NCI-H1105 treated with DMSO at 0.1 percent for 48 hours (cell line): ENCODE results near the gene CYBC1.
A peak's percentile ranks its signal among the peaks of the same experiment; 100 is the strongest.

Source experiments
- DNase-seq: peaks from one replicate; lab custom pipeline; 2025; lab: John Stamatoyannopoulos, UW

The CYBC1 gene

DNA sequence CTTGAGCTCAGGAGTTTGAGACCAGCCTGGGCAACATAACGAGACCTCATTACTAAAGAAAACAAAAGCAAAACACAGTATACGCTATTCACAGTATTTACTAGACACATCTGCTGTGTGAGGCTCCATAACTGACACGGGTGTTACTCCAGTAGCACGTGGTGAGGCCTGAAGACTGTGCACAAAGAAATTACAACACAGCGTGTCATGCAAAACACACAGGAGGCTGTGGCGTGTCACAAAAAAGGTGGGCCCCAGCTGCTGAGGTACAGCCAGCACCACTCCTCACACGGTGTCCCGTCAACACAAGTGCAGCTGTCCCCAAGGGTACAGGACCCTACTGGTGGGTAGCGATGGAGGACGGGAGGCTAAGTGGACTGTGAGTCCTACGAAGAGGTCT lies 2.7 kb downstream of the CYBC1 start:
- no peak for DNase-seq

DNA sequence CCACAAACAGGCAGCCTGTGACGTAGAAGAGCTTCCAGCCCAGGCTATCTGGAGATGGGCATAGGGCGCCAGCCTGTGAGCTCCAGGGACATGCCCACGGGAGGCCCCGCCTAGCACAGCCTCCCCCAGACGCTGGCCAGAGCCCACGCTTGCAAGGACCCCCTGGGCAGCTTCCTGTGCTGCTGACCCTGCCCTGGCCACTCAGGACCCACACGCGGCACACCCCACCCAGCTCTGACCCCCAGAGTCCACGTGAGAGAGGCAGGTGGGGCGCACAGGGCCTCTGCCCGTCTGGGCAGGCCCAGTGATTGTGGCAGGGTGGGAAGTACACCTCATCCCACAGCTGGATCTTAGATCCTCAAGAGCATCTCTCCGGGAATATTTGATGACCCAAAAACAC lies 3.9 kb downstream of the CYBC1 start:
- DNase-seq = no peak

DNA sequence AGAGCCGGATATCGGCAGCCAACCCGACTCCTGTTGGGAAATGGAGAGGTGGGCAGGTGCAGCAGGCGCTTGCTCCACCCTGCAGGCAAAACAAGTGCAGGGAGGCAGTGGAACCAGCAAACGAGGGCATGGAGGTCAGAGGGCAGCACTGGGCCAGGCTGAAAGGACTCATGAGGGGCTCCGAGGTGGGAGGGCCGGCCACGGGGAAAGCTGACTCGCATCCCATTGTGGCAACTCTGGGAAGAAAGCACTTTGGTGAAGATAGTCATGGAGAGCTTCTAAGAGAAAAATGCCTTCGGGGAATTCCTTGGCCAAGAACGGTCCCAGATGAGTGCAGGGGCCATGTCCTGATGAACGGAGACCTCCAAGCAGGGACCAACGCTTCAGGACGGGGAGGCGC lies 4.4 kb downstream of the CYBC1 start:
- no peak for DNase-seq

DNA sequence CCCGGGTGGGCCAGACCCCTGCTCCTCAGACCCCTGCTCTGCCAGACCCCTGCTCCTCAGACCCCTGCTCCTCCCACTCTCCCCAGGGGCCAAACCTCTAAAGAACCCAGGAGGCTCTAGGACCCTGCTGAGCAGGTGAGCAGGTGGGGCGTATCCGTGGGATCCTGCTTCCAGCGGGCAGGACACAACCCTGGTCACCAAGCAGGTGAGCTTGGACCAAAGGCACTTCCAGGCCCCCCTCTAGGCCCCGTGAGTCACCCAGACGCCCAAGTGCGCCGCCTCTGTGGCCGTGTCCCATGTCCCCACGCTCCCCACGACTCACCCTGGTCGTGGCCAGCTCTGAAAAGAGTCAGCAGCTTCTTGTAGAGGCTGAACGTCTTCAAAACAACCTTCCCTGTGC lies 5.0 kb downstream of the CYBC1 start:
- DNase-seq = no peak

DNA sequence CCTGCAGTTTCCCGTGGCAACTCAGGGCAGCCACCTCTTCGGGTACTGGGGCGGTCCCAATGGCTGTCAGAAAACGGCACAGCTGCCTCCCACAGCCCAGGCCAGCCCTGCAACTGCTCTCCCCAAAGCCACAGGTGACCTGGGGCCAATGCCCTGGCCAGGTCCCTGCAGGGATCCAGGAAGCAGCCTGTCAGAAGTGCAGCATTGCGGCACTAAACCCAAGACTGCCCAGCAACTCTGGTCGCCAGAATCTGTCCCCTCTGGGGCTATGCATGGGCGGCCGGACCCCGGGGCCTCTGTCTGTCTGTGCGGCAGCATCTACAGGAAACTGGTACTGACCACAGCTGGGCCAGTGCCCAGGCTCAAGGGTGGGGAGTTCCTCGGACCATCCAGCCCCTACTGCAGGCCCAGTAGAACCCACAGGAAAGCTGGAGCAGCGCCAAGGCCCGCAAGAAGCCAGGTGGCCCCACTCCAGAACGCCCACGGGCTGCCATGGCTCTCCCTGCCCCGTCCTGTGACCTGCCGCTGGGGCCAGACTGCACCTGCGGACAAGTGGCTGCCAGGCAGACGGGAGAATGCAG lies 5.5 kb downstream of the CYBC1 start:
- DNase-seq = no peak

DNA sequence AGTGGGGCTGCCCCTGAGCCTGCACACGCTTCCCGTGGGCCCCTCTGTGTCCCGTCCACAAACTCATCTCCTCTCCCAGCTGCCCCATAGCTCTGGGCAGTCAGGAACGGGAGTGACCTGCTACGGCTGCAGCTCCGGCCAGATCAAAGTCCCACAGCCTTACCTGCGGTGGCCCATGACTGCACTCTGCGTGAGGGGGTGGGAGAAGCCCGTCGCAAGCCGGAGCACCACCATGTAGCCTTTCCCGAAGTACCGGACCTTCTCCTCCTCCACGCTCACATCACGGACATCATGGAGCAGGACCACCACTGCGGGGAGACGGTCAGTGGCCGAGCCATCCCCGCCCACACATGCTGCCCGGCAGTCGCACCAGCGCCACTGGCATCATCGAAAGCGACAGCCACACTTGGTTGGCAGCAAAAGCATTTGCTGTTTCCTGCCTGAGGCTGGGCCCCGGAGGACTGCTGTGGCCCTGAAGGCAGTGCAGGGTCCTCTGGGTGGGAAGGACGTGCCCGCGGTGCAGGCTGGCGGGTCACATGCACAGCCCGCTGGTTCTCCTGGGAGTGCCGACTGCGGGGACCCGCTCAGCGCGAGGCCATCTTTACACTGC lies 6.2 kb downstream of the CYBC1 start:
- DNase-seq = no peak

DNA sequence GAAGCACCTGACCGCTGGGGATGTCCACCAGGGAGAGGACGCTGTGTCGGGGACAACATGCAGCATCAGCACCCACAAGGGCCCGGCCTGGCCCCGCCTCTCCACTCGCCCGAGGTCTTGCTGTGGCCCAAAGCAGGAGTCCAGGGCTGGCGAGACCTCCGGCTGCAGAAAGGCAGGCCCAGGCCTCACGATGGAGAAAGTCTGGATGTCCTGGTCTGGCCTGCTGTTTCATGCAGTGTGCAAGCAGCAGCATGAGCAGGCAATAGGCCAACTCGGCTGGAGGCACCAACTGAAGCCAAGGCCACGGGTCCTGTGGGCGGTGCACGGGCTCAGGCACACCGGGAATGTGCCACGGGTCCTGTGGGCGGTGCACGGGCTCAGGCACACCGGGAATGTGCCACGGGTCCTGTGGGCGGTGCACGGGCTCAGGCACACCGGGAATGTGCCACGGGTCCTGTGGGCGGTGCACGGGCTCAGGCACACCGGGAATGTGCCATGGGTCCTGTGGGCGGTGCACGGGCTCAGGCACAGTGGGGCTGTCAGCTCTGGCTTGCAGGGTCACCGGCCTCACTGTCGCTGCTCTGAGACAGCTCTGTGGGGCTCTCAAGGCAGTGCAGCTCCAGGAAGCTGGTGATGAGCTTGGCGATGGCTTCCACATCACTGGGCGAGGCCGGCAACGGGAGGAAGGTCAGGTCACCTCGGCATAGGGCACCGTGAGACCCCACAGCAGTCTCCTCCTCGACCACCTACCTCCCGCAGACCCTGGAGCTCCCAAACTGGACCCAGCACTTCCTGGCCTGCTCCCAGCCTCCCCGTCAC lies 6.9 kb downstream of the CYBC1 start:
- DNase-seq = no peak

DNA sequence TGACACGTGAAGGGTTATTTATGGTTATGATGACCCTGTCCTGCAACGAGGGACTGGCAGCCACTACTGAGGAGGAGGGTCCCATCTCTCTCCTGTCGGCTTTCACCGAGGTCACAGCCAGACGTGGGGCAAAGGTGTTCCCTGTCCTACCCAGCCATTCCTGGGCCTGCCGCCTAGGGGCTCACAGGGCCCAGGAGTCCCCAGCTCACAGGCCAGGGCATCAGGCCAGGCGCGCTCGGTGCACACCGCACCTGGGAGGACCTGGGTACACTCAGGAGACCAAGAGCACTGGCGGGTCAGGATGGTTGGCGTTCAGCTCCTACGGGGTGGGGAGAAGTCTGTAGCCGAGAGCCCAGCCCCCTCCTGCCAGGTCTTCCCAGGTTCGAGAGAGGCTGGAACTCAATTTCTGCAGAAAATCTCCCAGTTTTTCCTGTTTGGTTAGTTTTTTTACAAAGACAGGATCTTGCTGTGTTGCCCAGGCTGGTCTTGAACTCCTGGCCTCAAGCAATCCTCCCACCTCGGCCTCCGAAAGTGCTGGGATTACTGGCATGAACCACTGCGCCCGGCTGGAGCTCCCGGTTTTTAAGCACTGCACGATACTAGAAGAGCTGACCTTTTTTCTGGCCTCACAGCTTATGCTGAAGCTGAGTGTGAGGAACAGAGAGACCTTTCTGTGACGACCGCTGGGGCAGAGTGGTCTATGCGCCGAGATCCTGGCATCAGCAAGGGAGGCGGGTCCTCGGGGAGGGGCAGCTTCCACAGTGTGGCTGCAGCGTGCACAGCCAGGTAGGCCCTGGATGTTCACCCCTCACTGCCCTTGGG lies 7.7 kb downstream of the CYBC1 start:
- no peak for DNase-seq

DNA sequence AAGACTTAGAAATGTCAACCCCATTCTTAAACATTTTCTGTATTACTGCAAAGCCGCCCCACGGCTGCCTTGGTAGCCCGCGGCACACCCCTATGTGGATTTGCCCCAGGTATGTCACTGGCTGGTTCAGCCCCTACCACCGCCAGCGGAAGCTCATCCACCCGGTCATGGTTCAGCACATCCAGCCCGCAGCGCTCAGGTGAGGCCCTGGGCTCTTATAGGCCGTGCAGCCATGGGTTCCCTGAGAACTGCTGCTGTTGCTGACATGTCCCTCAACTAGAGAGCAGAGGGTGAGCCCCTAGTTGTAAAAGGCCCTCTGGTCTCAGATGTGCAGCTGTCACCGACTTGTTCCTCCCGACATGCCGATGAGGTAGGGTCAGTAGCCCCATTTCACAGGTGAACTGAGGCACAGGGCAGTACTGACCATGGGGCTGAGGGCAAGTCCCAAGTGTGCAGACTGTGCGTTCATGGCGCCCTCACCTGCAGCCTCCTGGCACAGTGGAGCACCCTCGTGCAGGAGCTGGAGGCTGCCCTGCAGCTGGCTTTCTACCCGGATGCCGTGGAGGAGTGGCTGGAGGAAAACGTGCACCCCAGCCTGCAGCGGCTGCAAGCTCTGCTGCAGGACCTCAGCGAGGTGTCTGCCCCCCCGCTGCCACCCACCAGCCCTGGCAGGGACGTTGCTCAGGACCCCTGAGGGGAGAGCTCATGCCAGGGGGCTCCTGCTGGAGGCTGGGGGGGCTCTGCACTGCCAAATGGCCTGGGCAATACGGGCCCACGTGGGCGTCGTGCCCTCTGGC lies 8.7 kb downstream of the CYBC1 start:
- DNase-seq = no peak

DNA sequence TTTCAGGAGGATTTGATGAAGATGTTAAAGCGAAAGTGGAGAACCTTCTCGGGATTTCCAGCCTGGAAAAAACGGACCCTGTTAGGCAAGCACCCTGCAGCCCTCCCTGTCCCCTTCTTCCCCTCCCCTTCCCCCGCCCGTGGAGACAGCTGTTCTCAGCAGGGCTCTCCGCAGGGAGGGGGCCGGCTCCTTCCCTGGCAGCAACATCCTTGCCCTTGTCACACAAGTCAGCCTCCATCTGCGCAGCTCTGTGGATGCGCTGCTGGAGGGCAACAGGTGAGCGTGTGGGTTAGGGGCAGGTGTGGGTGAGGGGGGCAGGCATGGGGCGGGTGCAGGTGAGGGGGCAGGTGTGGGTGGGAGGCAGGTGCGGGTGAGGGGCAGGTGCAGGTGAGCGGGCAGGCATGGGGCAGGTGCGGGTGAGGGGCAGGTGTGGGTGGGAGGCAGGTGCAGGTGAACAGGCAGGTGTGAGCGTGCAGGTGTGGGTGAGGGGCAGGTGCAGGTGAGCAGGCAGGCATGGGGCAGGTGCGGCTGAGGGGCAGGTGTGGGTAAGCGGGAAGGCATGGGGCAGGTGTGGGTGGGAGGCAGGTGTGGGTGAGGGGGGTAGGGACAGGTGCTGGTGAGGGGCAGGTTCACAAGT lies 9.4 kb downstream of the CYBC1 start:
- DNase-seq = peak; percentile 41

DNA sequence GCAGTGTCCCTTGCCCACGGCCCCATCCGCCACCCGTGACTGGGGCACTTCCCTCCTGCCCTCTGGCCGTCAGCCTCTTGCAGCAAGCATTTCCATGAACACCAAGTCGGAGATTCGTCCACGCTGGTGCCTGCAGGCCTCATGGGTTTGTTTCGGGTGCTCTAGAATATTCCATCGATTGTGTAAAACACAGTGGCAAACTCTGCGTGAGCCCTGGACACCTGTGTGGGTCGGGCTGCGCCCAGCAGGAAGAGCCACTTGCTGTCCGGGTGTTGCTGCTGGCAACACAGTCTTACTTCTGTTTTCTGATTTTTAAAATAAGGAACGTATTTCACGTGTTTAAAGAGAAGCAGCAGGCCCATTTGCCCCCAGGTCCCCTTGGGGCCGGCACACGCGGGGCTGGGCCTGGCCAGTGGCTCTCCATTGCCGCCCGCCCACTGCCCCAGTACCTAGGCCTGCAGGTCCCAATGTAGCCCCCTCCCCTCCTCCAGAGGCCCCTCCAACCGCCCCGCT lies 10.0 kb downstream of the CYBC1 start:
- no peak for DNase-seq

DNA sequence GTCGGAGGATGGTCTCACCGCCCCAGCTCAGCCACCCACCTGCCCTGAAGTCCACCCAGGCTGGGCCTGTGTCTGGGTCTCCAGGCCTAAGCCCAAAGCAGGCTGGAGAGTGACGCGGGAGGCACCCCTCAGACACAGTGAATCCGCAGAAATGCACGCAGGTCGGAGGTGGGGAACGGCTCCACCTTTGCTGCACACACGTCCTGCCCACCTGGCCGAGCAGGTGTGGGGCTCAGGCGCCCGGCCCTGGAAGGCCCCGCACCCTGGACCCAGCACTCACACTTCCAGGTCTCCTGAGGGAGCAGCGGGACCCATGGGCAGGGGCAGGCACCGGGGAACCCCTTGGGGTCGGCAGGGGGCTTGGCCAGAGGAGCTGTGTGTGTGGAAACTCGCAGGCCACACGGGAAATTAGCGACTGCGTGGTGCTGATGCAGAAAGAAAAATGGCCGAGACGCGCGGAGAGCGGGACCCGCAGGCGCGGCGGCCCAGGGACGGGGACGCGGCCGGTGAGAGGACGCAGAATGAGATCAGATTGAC lies 10.7 kb downstream of the CYBC1 start:
- no peak for DNase-seq

DNA sequence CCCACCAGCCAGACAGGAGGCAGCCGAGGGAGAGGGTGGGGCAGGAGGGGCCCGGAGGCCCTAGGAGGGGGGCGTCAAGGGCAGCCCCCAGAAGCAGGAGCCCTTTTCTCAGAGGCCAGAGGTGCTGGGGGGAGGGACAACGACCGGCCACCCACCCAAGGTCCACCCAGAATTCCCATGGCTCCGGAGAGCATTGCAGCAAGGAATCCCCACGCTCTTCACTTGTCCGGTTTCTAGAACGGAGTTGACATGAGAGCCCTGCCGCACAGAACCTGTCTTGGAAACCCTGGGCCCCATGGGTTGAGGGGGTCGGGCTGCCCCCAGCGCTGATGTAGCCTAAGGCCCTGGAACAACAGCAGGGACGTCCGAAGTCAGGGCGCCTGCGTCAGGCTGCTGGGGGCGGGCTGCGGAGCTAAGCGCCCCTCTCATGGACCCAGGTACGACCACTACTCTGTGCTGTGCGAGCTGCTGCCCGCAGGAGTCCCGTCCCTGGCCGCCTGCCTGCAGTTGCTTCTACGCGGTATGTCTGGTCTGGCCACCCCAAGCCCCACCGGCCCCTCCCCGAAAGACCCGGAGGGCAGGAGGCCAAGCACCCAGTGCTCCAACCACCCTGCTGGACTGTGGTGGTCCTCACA lies 11.2 kb downstream of the CYBC1 start:
- no peak for DNase-seq

DNA sequence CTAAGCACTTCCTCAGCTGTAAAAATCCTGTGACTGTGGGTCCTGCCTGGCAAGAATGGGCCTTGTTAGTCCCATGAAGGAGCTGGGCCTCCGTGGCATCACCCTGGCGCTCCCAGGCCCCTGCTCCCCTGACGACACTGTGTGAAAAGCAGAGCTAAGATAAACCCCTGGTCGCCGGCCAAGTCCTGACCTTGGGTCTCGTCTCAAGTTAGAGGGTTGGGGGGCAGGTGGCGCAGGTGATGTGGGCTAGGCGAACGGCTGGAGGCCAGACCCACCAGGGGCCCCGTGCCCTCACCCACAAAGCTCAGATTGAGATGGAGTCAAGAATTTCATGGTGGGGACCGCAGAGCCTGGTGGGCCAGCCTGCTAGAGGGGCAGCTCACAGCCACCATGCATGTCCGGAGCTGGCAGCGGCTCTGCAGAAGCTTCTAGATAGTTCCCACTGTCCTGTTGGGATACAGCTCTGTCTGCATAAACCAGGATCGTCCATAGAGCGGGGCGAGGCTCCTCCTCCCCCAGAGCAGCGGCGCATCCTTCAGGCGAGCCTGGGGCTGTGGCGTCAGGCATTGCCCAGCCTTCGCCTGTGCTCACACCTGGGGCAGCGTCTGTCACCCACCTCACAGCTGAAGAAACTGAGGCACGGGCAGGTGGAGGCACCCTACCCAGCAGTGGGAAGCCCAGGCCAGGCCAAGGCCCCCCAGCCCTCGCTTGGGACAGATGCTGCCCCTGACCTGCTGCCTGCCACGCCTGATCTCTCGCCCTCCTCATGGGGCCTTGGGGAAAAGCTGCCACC lies 12.0 kb downstream of the CYBC1 start:
- no peak for DNase-seq

DNA sequence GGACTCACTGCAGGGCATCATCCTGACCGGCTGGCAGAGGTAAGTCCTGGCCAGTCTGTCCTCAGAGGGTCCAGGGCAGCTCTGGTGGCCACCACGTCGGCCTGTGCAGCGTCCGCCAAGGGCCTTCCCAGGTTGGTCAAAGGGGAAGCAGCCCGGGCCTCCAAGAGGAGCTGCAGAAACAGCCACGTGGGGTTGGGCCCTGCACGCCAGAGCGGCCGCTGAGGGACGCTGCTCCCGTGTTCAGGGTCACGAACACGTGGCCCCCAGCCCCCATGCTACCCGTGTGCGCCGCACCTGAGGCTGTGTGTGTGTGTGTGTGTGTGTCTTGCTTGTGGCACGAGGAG lies 13.3 kb downstream of the CYBC1 start:
- no peak for DNase-seq

DNA sequence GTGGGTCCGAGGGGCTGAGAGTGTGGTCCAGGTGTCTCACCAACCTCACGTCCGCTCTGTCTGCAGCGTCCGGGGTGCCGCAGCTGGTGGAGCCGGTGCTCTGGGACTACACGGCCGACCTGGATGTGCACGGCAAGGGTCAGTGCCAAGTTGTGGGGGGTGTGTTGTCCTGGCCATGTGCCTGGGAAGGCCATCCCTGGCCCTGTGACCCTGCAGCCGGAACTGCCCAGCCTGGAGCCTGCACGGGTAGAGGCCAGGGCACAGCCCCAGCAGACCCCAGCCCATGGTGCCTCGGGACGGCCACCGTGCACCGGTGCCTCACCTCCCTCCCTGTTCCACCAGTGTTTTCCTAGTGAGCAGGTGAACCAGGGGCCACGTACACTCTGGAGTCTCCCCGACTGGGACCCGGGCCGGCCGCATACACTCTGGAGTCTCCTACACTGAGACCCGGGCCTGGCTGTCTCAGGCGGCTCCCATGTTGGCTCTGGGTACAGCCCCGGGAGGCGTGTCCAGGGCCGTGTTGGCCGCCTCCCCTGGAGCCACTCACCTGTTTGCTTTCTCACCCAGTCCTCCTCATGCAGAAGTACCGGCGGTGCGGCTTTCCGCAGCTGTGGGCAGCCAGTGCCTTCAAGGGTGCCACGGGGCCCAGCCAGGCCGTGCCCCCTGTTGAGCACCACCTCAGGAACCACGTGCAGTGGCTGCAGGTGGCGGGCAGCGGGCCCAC lies 13.8 kb downstream of the CYBC1 start:
- no peak for DNase-seq

DNA sequence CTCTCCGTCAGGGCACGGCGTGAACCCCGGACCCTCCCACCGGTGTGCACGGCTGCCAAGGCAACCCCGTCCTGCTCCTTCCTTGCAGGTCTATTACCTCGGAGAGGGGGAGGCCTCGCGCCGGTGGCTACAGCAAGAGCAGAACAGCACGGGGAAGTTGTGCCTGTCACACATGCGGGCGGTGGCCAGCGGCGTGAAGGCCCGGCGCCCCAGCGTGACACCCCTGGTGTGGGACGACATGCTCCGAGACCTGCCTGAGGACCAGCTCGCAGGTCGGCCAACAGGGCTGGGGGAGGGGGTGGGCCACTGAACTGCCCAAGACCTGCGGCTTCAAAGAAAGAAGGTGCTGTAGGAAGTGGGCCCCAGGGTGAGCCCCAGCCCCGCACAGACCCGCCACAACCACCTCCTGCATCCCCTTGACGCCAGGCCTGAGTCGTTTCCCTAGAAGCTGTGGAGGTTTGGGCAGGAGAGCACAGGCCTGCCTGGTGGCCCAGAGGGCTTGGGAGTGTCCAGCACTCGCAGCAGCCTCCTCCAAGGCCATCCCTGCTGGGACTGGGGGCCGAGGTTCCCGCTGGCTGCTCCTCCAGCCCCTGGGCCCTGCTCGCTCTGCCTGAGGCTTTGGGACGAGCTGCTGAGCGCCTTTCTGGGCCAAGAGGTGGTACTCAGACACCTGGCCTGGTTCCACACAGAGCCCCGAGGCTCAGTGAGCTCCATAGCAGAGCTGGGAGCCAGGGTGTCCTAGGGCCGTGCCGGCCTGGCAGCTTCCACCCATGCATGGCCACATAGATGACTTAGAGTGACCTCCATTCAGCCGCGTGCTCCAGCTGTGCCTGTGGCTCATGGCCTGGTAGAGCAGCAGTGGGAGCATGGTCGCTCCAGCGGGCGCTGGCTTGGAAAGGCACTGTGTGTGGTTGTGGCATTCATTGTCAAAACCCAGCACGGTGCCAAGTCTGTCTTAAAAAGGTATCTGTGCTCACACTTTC lies 14.7 kb downstream of the CYBC1 start:
- DNase-seq = no peak

DNA sequence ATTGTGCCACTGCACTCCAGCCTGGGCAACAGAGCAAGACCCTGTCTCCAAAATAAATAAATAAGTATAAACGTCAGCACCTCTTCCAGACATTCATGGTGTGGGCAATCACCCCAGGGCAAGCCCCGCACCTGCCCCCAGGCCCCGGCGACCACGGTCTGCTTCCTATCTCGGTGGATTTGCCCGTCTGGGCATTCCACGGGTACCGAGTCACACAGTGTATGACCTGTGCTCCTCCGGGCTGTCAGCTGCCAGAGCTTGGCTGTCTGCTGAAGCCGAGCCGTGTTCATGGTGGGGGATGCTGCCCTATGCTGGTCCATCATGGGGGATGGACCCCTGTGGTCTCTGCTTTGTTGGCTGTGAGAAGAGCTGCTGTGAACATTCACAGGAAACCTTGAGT lies 15.4 kb downstream of the CYBC1 start:
- DNase-seq = no peak
